Vagina (tissue), 2 donors: Measurements from ENCODE around the gene GSTT2B. TPM values are rescaled to one million over a fixed set of nuclear protein-coding genes. Genes with fewer than 3 reads are reported as not detected.
"Not testable (repeated sequence)": the region's sequence is repeated elsewhere in the genome, so short reads cannot be mapped to it uniquely, and the experiment has no call there.

ENCODE experiments used
- DNase-seq, 2 donors: peaks; one replicate each; pipeline ENCODE4 v3.0.0-alpha.2; 2017; ENCODE audit errors: extremely low spot score in 2 of 2
- H3K27ac ChIP-seq: fragments of 200-600 bp; sonication (generic); one replicate; pipeline ENCODE4 v1.5.1; 2019
- H3K27me3 ChIP-seq: fragments of 200-600 bp; sonication (generic); one replicate; pipeline ENCODE4 v1.5.1; 2019
- H3K36me3 ChIP-seq, 2 donors: fragments of 200-600 bp; sonication (generic); one replicate each; pipeline ENCODE4 v1.5.1; 2017 to 2019
- H3K4me1 ChIP-seq: fragments of 200-600 bp; sonication (generic); one replicate; pipeline ENCODE4 v1.5.1; 2019
- H3K4me3 ChIP-seq, 2 donors: fragments of 200-600 bp; sonication (generic); 1 replicate in 1 of 2; 2 replicates in 1 of 2; pipeline ENCODE4 v1.5.1; 2016 to 2019
- H3K9me3 ChIP-seq: fragments of 200-600 bp; sonication (generic); one replicate; pipeline ENCODE4 v1.5.1; 2019
- CTCF ChIP-seq, 3 experiments: fragments of 450-650 bp in 2 of 3; fragments of 200-600 bp in 1 of 3; sonication (generic) in 1 of 3; IDR thresholded peaks; one replicate each; pipeline ENCODE4 v1.5.1; 2017 to 2019; ENCODE audit warnings: antibody characterized with exemption in 3 of 3, mild to moderate bottlenecking in 2 of 3, moderate library complexity in 2 of 3
- POLR2A ChIP-seq, 2 donors: fragments of 450-650 bp; IDR thresholded peaks; one replicate each; pipeline ENCODE4 v1.6.1; 2017; ENCODE audit warnings: antibody characterized with exemption in 2 of 2, mild to moderate bottlenecking in 2 of 2, moderate library complexity in 2 of 2
- POLR2AphosphoS5 ChIP-seq, 2 donors: sonication (generic); formaldehyde crosslinking; IDR thresholded peaks; one replicate each; pipeline ENCODE4 v1.9.0; 2017; ENCODE audit warnings: antibody characterized with exemption in 2 of 2, mild to moderate bottlenecking in 2 of 2, low read depth in 1 of 2; ENCODE audit not compliant: insufficient read depth in 1 of 2
- intact Hi-C: fragments of 100-400 bp; cut with DNase I; formaldehyde crosslinking; loops from one replicate; pipeline ENCODE4 v1.15.1; 2023
- total RNA-seq: library from RNA; depleted of rRNA; stranded (reverse); fragments of >200 nt; gene quantifications from one replicate; pipeline ENCODE4 v1.2.3, GENCODE V29; 2016

Gene GSTT2B
- total RNA-seq, 1 donor from 2014 or later, result not detected

- DNase-seq, intact Hi-C loops, H3K36me3 ChIP-seq: not testable (repeated sequence)
Observed at GRCh38 chr22:23954193-23954990, 6.6 kb downstream of the GSTT2B start.

DNA sequence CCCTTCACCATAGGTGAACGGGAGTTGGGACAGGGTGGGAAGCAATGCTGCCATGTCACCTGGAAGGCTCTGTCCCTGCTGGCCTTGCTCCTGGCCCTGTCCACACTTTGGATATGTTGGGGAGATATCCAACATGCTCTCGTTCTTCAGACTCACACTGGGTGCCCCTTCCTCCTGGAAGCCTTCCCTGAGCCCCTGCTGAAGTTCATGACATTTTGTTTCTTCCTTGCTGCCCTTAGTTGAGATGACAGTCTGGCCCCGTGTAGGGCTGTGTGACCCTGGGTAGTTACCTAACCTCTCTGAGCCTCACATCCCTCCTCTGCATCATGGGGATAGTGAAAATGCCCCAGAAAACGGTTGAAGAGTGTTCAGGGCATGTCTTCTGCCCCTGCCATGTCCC is 7.5 kb downstream of the GSTT2B start:
- H3K27me3 ChIP-seq, H3K27ac ChIP-seq, DNase-seq, H3K36me3 ChIP-seq, H3K4me3 ChIP-seq, H3K9me3 ChIP-seq, intact Hi-C loops, H3K4me1 ChIP-seq: not testable (repeated sequence)

More at GRCh38 chr22:23954193-23954990, 6.6 kb downstream of the GSTT2B start:
- H3K4me3 ChIP-seq, H3K27ac ChIP-seq, H3K27me3 ChIP-seq, H3K4me1 ChIP-seq, H3K9me3 ChIP-seq: not testable (repeated sequence)

DNA sequence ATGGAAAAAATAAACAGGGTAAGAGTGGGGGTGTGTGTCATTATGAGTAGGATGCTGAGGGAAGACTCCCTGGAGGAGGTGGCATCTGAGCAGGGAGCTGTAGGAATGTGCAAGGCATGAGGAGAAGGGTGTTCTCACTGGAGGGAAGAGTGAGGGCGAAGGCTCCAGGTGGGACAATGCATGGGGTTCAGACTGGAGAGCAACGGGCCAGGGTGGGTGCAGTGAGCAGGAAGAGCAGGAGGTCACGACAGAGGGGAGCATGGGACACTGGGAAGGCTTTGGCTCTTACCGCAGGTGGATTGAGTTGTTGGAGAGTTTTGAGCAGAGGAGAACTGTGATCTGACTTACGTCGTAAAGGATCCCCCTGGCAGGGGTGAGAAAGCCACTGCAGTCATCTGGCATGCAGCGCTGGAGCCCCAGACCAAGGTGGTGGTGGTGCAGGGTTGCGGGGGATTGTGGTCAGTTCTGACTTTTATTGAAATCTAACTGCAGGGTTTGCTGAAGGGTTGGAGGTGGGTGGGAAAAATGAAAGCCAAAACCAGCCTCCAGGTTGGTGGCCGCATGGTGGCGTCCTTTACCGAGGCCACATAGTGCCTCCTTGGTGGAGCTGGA is 8.1 kb downstream of the GSTT2B start:
- H3K9me3 ChIP-seq, intact Hi-C loops, H3K27me3 ChIP-seq, DNase-seq, H3K27ac ChIP-seq, H3K4me1 ChIP-seq, H3K36me3 ChIP-seq, H3K4me3 ChIP-seq: not testable (repeated sequence)

GRCh38 chr22:23951383-23951782 is 9.6 kb downstream of the GSTT2B start:
- DNase-seq, intact Hi-C loops: not testable (repeated sequence)

DNA sequence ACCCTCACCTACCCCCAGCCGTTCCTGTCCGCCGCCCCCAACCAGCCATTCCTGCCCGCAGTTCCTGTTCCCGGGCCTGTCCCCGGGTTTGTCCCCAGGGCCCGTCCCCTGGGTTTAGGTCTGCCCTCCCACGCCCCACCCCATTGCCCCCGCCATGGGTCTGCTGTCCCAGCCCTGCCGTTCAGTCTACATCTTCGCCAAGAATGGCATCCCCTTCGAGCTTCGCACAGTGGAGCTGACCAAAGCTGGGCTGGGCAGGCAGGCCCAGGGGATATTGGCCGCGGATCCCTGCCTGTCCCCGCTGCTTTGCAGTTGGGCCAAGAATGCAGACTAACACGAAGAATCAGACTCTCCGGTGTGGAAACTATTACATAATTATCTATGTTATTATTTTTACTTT is 11.2 kb downstream of the GSTT2B start:
- H3K4me1 ChIP-seq, H3K4me3 ChIP-seq, H3K27me3 ChIP-seq, DNase-seq, H3K27ac ChIP-seq, H3K9me3 ChIP-seq, H3K36me3 ChIP-seq, intact Hi-C loops: not testable (repeated sequence)

More at GRCh38 chr22:23951383-23951782, 9.6 kb downstream of the GSTT2B start:
- not testable (repeated sequence) for H3K4me3 ChIP-seq, H3K27me3 ChIP-seq, H3K27ac ChIP-seq, H3K9me3 ChIP-seq, H3K36me3 ChIP-seq, H3K4me1 ChIP-seq

- H3K9me3 ChIP-seq, H3K4me1 ChIP-seq, intact Hi-C loops, DNase-seq, H3K36me3 ChIP-seq, H3K27me3 ChIP-seq, H3K4me3 ChIP-seq, H3K27ac ChIP-seq: not testable (repeated sequence)
Observed at GRCh38 chr22:23947391-23947790, 13.6 kb downstream of the GSTT2B start.

DNA sequence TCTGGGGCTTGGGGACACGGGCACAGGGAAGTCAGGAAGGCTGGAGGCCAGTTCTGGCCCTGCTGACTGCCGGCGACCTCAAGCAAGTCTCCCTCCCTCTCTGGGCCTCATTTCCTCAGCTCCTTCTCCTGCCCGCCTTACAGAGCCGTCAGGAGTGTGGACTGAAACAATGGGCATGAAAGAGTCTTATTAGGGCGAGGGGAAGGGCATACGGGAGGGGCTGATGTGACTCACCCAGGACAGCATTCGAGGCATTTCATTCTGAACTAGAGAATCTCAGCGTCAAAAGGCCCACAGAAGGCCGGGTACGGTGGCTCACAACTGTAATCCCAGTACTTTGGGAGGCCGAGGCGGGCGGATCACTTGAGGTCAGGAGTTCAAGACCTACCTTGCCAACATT is 20.8 kb downstream of the GSTT2B start:
- H3K4me3 ChIP-seq, H3K4me1 ChIP-seq, H3K27me3 ChIP-seq, H3K36me3 ChIP-seq, intact Hi-C loops, H3K9me3 ChIP-seq, H3K27ac ChIP-seq, DNase-seq: not testable (repeated sequence)

GRCh38 chr22:23939017-23939357 is 22.0 kb downstream of the GSTT2B start:
- no peak overlapping the region for H3K27ac ChIP-seq
- TF ChIP-seq POLR2A (IDR thresholded peaks at IDR 0.05) (no peak), POLR2AphosphoS5 (IDR thresholded peaks at IDR 0.05; ENCODE audit: insufficient read depth in 1 of 2, low read depth in 1 of 2) (no peak), CTCF (IDR thresholded peaks at IDR 0.05) (no peak)
- intact Hi-C loops, result loop anchor here (5.0 kb wide), 1 partner anchor 68 kb away; the partner anchor contains the start of gene GSTT4
- H3K4me1 ChIP-seq, result no peaks in the 10 kb centered on the region
- no peaks in the 10 kb centered on the region for H3K27me3 ChIP-seq
- H3K9me3 ChIP-seq, result no peaks in the 10 kb centered on the region
- H3K36me3 ChIP-seq, result no peaks in the 10 kb centered on the region
- H3K4me3 ChIP-seq, result no peak overlapping the region
- DNase-seq, result no peak
